Frontal cortex (tissue), 4 donors: ENCODE measurements around the gene CACNG3. TPM values are rescaled to one million over a fixed set of nuclear protein-coding genes. Genes with fewer than 3 reads are reported as not detected.
"Not testable (repeated sequence)": the region's sequence is repeated elsewhere in the genome, so short reads cannot be mapped to it uniquely, and the experiment has no call there.

ENCODE experiments used
- DNase-seq, 2 donors: peaks; one replicate each; pipeline ENCODE4 v3.0.0; 2012; ENCODE audit warnings: low spot score in 2 of 2
- FAIRE-seq: peaks from 2 replicates; lab custom pipeline; 2012; peaks lifted over from hg19 to GRCh38; lab: Jason Lieb, UNC
- total RNA-seq: library from RNA; depleted of rRNA; stranded (reverse); fragments of >200 nt; gene quantifications from one replicate; pipeline ENCODE4 v1.2.3, GENCODE V29; 2014
- donor health status: control.
- donor health status: control.
- donor health status: control.

CACNG3 gene
- total RNA-seq, 1 donor from 2014 or later = 3.3 TPM

DNA sequence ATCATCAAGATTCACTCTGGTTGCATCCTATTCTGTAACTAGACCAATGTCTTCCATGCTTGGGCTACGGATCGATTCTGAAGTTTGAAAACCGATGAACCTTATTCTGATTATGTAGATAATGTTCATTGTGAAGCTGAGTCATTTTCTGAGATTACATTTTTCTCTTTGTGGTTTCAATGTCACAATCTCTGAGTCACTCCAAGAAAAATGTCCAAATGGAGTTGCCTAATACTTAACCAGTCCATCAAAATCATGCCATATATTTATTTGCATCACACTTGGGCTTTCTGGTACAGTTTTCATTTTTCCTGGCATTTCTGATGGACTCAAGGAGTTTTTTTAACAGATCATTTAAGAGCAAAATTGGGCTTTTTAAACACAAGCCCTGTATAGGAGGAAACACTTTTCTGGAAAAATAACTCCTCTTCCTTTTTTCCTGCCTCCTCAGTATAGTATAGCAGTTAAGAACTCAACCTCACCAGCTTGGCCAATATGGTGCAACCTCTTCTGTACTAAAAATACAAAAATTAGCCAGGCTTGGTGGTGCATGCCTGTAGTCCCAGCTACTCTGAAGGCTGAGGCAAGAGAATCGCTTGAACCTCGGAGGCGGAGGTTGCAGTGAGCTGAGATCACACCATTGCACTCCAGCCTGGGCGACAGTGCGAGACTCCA is 17.5 kb downstream of the CACNG3 start:
- DNase-seq (no peak), FAIRE-seq (no peak)

DNA sequence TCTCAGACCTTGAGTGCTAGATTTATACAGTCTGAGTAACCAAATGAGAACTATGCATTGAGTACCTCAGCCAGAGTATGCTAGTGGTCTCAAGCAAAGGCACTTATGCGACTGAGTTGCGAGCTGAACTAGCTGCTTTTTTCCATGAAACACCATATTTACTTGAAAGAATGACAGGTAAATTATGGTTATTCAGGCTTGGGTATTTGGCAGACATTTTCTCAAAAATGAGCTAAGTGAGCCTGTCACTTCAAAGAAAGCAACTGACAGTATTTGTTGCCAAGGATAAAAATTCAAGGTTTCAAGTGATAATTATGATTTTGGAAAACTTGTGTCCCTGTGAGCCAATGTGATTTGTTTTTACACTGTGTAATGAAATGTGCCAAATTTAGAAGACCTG is 19.3 kb downstream of the CACNG3 start:
- no peak for FAIRE-seq
- DNase-seq = no peak

DNA sequence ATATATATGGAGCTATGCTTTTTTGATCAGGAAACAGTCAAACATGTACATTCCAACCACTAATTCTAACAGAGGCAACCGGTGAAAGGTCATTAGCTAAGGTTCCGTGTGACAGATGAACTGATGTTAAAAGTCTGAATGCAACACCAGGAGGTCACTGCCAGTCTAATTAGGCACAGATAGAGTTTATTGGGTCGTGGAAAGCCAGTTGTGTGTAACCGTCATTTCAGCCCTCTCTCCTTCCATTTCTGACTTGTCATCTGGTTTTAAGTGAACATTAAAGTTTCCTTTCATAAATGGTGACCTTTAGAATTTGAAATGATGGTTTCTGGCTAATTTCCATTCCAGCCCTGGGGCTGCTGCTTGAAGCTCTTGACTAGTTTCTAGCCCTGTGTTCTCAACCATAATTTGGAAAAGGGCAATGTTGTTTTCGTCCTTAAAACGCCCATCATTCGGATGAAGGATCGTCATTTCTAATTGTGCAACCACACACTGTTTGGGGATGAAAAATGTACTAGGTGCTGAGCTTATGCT is 23.9 kb downstream of the CACNG3 start:
- no peak for FAIRE-seq

DNA sequence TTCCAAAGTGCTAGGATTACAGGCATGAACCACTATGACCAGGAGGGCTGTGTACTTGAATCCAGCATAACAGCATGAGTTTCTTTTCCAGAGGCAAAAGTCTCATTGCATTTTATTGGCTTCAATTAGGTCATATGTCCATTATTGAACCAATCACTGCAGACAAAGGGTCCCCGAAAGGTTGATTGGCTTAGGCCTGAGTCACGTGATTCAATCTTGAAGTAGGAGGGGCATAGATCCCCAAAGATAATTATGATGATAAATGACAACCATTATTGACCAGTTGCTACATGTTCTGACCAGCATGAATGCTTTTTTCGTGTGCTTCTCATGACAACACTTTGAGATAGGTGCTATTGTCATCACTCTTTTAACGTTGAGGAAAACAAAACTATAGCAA is 25.3 kb downstream of the CACNG3 start:
- FAIRE-seq = no peak

More for the DNA sequence above, 23.9 kb downstream of the CACNG3 start:
- DNase-seq = no peak

DNA sequence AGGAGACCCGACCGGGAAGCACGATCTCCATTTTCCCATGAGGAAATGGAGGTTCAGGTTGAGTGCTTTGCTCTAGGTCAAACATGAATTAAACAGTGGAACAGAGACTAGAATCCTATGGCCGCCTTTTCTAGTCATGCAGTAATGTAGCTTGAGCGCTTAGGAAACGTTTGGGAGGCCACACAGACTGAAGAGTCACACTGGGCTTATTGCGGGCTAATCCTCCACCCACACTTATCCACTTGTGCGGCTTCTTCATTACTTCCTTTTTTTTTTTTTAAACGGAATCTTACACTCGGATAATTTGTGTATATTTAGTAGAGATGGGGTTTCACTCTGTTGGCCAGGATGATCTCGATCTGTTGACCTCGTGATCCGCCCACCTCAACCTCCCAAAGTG is 26.0 kb downstream of the CACNG3 start:
- no peak for DNase-seq
- FAIRE-seq = no peak

More for the DNA sequence above, 25.3 kb downstream of the CACNG3 start:
- DNase-seq = no peak

DNA sequence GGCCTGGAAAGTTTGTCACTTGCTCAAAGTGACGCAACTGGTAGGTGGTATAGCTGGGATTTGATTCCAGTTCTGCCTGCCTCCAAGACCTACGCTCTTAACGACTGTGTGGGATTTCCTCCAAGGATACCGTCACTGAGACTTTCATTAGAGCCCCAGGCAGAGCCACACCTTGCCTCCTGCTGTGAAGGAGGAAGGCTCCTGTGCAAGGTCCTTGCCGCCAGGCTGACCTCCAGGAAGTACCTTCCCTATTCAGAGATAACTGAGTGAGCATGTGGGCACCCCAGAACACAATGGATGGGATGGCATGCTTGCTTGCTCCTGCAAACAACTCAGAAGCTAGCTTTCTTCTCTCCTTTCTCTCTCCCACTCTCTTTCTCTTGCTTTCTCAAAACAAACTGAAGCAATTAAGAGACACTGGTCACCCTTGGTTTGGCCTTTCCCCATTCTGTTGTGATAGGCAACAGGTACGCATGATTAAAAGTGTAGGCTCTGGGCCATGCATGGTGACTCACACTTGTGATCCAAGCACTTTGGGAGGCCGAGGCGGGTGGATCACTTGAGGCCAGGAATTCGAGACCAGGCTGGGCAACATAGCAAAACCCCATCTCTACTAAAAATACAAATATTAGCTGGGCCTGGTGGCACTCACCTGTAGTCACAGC is 30.7 kb downstream of the CACNG3 start:
- DNase-seq (no peak), FAIRE-seq (no peak)

DNA sequence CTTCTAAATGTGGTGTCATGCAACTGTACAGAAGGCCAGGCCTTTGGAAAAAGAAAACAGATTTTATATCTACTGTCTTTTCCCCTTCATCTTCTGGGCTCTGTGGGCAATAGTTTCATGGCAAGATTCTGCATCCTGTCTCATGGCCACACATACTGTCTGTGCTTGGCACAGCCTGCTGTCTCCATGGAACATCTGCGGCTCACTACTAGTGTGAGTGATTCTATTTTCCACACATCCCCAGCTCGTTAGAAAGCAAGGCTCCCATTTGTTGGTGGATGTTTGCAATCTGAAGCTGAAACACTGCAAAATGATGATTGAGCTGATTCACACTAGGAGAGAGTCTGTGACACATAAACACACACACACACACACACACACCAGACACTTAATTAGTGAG is 32.4 kb downstream of the CACNG3 start:
- FAIRE-seq (no peak), DNase-seq (no peak)

DNA sequence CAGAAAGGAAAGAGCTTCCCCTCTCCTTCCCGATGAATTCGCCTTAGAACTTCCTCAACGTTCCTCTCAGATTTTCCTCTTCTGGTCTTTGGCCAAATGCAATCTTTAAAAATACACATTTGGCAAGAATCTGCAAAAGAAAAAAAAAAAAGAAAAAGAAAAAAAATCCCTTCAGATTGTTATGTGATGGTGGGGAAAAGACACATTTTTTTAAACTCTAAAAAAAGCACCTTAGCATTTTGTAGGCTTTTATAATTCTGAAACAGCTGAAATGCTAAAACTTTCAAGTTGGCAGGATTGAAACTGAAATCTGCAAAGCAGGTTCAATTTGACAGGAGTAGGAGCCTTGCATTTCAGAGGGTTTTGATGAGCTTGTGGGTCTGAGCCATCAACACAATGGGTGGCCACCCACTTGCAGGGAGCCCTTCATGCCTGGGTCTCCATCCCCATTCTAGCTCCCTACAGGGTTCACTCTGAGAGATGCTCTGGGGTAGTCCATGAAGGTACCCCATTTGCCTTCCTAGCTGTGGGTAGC is 33.1 kb downstream of the CACNG3 start:
- FAIRE-seq (no peak), DNase-seq (no peak)

DNA sequence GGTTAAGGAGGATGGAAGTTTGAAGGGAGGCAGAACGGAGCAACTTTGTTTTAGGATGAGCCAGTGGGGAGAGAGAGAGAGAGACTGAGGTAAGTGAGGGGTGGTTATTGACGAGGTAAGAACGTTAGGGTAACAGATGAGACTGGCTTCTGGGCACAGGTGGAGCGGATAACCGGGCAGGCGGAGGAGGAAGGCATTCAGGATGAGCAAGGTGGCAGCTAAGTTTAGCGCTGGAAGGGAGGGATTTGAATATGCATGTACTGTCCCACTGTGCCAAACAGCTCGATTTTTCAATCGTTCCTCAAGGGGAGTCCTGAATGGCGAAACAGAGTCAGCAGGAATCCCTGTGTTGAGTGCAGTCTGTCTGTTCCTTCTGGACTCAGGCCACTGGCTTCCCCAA is 35.8 kb downstream of the CACNG3 start:
- DNase-seq = no peak
- no peak for FAIRE-seq

DNA sequence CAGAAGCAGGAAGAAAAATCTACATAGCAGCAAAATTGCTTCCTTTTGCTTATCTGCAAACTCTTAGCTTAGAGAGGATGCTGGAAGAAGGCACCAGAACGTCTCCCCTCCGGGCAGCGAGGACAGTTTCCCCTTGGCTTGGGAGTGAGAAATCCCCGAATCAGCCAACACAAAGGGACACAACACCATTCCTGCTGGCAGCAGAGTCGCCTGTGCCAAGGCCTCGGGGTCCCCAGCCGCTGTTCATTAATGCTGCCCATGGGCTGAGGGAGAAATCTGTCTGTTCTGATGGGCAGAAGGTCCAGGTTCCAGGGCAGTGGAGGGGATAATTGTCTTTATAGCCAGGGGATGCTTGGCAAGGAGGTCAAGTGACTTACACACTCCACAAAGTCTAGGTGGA is 38.0 kb downstream of the CACNG3 start:
- DNase-seq = no peak
- no peak for FAIRE-seq

DNA sequence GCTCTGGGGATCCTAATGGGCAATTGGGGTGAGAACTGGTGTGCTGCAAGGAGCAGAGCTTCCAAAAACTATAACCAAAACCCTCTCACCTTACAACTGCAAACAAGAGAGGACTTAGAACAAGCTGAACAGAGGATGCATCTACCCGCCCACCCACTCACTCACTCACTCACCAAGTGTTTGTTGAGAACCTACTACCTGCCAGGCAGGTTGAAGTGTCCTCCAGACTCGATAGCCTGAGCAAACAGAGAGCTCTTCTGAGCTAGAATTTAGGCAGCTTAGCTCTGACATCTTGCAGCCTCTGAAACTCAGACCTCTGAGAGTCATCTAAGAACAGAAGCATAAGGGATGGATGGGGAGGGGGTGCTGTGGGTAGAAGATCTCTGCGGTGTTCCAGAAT is 41.2 kb downstream of the CACNG3 start:
- FAIRE-seq = no peak
- no peak for DNase-seq

DNA sequence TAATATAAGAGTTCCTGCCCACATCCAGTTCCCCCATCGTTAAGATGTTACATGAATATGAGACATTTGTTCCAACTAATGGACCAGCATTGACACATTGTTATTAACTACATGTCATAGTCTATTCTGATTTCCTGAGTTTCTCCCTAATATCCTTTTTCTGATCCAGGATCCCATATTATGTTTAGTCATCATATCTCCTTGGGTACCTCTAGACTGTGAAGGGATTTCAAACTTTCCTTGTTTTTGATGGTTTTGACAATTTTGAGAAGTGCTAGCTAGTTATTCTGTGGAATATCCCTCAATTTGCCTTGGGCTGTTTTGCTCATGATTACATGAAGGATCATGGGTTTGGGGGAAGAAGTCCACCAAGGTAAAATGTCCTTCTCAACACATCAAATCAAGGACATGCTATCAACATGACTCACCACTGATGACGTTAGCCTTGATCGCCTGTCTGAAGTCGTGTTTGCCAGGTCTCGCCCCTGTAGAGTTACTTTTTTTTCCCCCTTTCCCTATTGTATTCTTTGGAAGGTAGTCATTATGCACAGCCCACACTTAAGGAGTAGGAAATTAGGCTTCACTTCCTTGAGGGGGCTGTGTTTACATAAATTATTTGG is 42.5 kb downstream of the CACNG3 start:
- FAIRE-seq = no peak
- DNase-seq = no peak

DNA sequence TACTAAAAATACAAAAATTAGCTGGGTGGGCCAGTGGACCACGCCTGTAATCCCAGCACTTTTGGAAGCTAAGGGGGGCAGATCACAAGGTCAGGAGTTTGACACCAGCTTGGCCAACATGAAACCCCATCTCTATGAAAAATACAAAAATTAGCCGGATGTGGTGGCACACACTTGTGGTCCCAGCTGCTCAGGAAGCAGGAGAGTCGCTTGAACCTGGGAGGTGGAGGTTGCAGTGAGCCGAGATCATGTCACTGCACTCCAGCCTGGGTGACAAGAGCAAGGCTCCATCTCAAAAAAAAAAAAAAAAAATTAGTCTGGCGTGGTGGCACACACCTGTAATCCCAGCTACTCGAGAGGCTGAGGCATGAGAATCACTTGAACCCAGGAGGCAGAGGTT is 44.6 kb downstream of the CACNG3 start:
- DNase-seq, FAIRE-seq: not testable (repeated sequence)

DNA sequence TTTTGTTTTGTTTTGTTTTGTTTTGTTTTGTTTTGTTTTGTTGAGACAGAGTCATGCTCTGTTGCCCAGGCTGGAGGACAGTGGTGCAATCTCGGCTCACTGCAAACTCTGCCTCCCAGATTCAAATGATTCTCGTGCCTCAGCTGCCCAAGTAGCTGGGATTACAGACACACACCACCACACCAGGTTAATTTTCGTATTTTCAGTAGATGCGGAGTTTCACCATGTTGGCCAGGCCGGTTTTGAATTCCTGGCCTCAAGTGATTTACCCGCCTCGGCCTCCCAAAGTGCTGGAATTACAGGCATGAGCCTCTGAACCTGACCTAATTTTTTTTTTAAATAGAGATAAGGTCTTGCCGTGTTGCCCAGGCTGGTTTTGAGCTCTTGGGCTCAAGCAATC is 46.5 kb downstream of the CACNG3 start:
- DNase-seq (no peak), FAIRE-seq (no peak)

DNA sequence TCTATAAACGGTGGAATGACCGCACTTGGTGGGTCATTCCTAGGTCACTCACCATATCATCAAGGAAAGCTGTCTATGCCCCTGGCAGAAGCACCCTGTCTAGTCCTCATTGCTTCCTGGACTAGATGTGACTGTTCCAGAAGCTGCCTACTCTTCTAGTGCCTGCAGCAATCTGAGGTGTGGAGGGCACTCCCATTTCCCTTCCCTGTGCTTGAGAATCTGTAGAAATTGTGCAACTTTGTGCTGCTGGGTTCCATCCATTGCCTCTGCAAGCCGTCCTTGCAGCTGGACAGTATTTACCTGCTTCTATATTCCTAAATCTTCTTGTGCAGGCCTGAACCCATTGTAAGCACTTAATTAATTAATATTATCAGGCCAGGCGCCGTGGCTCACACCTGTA is 52.1 kb downstream of the CACNG3 start:
- FAIRE-seq (no peak), DNase-seq (no peak)

DNA sequence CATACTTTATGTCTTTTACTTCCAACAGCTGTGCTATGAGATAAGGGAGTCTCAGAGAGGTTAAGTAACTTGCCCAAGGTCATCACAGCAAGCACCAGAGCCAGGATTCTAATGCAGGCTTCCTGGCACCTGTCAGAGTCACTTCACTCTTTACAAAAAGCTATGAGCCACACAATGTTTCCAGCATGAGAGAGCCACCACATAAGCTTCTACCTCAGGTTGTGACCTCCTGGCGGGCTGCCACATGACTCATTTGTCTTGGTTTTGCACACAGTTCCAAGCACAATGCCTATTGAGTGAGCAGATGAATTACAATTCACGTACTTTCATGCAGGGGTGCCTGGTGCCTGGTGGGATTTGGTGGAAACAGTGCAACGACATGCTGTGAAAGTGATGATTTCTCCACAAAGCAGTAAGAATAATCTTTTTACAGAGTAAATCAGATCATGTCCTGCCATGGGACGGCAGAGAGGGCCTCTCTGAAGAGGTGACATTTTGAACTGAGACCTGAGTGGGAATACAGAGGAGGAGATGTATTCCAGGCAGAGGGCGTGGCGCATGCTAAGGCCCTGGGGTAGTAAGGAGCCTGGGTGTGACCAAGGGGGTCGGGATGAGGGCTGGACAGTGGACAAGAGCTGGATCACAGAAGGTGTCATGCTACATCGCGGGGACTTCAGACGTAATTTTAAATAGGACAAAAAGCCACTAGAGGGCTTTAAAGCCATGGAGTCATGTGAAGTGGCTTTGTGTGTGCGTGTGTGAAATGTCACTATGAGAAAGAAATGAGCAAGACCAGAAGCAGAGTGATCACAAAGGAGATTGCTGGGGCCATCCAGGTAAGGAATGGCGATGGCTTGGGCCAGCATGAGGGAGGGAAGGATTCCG is 53.4 kb downstream of the CACNG3 start:
- FAIRE-seq = no peak
- no peak for DNase-seq

DNA sequence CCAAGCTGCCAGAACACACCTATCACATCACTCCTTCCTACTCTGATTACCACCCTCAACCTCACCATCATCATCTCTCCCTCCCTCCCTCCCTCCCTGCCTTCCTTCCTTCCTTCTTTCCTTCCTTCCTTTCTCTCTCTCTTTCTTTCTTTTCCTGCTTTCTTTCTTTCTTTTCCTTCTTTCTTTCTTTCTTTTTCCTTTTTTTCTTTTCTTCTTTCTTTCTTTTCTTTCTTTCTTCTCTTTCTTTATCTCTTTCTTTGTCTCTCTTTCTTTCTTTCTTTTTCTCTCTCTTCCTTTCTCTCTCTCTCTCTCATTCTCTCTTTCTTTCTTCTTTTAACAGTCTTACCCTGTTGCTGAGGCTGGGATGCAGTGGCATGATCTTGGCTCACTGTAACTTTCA is 59.2 kb downstream of the CACNG3 start:
- no peak for DNase-seq

DNA sequence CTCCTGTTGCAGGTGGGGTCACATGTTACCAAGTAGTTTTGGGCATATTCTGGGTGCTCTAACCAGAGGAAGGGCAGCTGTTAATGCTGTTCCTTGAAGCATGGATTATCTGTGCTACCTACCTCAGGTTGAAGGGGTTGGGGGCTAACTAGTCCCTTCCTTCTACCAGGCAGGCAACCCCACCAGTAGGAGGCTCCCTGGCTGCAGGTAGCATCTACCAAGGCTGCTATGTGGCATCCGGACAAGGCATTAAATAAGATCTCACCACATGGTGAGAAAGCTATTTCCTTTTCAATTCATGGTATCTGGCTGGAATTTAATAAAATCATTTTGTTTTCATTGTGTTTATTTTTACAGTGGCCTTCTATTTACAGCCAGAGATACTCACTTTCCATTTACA is 62.5 kb downstream of the CACNG3 start:
- no peak for DNase-seq
- no peak for FAIRE-seq

More for the DNA sequence above, 59.2 kb downstream of the CACNG3 start:
- FAIRE-seq = no peak

DNA sequence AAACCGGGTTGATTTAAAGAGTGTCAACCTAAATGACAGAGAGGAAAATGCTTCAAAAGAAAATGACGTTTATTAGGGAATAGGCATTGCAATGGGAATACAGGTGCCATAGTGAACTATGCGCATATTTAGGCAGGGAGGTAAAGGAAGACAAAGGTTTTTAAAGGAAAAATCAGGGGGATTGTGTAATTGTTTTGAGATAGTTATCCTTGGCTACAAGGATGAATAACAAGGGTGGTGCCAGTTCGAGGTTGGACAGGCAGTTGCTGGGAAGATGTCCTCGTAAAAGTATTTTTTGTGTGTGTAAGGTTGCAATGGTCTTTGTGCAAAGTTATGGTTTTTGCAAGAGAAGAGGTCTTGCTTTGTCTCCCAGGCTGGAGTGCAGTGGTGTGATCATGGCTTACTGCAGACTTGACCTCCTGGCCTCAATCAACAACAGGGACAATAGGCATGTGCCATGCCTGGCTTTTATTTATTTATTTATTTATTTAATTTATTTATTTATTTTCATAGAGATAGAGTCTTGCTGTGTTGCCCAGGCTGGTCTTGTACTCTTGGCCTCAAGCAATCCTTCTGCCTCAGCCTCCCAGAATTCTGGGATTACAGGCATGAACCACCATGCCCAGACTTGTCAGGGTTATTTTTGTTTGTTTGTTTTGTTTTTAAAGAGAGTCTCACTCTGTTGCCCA is 63.1 kb downstream of the CACNG3 start:
- no peak for DNase-seq
- no peak for FAIRE-seq
